Measurements from ENCODE around the gene RAB21.
"Not testable (repeated sequence)": the region's sequence is repeated elsewhere in the genome, so short reads cannot be mapped to it uniquely, and the experiment has no call there.

The RAB21 gene

DNA sequence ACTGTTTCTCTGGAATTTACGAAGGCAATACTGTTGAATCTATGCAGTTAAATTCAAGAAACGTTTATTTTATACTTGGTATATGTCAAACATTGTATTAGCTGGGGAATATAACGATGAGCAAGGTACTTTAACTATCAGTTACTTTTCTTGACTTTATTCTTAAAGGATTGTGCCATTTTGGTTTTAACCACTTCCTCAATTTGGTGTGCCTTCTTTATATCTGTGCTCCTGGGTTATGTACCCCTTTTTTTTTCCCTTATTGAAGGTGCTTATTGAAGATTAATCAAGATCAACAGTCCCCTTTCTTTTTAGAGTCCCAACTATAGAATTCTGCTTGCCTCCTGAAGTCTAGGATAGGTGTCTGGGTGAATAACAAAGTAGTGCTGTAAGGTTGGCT is 5.8 kb downstream of the RAB21 start:
- TF ChIP-seq, protein P1, sequence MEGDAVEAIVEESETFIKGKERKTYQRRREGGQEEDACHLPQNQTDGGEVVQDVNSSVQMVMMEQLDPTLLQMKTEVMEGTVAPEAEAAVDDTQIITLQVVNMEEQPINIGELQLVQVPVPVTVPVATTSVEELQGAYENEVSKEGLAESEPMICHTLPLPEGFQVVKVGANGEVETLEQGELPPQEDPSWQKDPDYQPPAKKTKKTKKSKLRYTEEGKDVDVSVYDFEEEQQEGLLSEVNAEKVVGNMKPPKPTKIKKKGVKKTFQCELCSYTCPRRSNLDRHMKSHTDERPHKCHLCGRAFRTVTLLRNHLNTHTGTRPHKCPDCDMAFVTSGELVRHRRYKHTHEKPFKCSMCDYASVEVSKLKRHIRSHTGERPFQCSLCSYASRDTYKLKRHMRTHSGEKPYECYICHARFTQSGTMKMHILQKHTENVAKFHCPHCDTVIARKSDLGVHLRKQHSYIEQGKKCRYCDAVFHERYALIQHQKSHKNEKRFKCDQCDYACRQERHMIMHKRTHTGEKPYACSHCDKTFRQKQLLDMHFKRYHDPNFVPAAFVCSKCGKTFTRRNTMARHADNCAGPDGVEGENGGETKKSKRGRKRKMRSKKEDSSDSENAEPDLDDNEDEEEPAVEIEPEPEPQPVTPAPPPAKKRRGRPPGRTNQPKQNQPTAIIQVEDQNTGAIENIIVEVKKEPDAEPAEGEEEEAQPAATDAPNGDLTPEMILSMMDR (IDR thresholded peaks at IDR 0.05; ENCODE audit: control extremely low read depth, extremely low read depth, low read depth, missing control alignments): no peak
- no peak for DNase-seq (ENCODE audit: extremely low spot score)
- POLR2A ChIA-PET: no interaction called here
- CTCF ChIA-PET: interaction anchor here (1.1 to 3.6 kb wide), 3 partner anchors 9 to 20 kb away, joined by 3 to 25 read pairs (median 13); no protein-coding TSS in a partner anchor

DNA sequence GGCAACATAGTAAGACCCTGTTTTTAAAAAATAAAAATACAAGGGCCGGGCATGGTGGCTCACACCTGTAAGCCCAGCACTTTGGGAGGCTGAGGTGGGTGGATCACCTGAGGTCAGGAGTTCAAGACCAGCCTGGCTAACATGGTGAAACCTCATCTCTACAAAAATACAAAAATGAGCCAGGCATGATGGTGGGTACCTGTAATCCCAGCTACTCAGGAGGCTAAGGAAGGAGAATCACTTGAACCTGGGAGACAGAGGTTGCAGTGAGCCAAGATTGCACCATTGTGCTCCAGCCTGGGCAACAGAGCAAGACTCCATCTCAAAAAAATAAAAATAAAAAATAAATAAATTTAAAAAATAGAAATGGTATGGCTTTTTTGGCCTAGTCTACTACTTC is 6.7 kb downstream of the RAB21 start:
- DNase-seq (ENCODE audit: extremely low spot score); POLR2A ChIA-PET; CTCF ChIA-PET: not testable (repeated sequence)

DNA sequence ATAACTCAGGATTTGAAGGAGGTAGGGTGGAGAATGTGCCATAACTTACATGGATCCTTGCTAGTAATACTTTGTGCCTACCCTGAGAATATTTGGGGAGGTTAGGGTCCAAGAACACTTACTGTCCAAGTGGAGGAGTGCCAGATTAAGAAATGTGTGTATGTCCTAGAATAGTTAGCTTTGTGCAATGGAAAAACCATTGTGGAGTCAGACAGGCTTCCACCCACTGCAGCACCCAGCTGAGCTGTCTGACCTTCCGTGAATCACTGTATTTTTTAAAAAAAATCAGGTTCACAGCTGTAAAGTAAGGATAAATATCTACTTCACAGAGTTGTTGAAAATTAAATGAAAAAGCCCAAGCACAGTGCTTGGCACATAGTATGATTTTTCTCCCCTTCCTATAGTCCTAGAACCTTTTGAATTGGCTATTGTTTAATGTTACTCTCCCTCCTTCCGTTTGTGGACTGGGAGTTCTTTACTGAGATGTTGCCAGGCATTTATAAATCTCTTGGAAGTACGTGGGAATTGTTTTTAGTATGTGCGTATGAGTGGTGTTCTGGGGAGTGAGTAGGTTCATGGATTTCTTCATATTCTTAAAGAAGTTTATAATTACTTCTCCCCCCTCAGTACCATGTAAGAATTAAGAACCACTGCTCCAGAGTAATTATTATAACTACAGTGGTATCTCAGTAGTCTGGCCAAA is 9.2 kb downstream of the RAB21 start:
- no peak for DNase-seq (ENCODE audit: extremely low spot score)
- ChIA-PET POLR2A (no interaction called here), CTCF (interaction anchor here (0.7 to 1.7 kb wide), 5 partner anchors 8 to 17 kb away, joined by 3 to 4 read pairs (median 3); no protein-coding TSS in a partner anchor)
- TF ChIP-seq, protein P1 (IDR thresholded peaks at IDR 0.05; ENCODE audit: control extremely low read depth, extremely low read depth, low read depth, missing control alignments): no peak

DNA sequence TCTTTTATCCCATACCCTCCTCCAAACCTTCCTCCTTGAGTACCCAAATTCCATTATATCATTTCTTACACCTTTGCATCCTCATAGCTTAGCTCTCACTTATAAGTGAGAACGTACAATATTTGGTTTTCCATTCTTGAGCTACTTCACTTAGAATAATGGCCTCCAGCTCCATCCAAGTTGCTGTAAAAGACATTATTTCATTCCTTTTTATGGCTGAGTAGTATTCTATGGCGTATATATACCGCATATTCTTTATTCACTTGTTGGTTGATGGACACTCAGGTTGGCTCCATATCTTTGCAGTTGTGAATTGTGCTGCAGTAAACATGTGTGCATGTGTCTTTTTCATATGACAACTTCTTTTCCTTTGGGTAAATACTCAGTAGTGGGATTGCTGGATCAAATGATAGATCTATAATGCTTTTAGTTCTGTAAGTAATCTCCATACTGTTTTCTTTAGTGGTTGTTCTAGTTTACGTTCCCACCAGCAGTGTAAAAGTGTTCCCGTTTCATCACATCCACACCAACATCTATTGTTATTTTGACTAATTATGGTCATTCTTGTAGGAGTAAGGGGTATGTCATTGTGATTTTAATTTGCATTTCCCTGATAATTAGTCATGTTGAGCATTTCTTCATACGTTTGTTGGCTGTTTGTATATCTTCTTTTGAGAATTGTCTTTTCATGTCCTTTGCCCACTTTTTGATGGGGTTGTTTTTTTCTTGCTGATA is 10.1 kb downstream of the RAB21 start:
- no peak for DNase-seq (ENCODE audit: extremely low spot score)
- ChIA-PET POLR2A (no interaction called here), CTCF (no interaction called here)
- TF ChIP-seq, protein P1 (IDR thresholded peaks at IDR 0.05; ENCODE audit: control extremely low read depth, extremely low read depth, low read depth, missing control alignments): no peak

DNA sequence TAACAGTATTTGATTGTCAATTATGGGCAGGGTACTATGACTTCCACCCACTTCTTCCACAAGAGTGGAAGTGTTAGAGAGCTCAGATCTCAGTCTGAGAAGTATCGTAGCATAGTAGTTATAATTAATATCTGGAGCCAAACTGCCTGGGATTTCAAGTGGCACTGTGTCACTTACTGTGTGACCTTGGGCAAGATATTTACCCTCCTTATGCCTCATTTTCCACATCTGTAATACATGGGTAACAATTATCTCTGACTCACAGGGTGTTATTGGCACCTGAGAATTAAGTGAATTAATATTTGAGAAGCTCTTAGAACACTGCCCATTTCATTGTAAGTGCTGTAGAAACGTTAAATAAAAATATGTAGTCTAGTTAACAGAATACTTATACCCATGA is 11.5 kb downstream of the RAB21 start:
- ChIA-PET CTCF (interaction anchor here (1.0 to 3.2 kb wide), 7 partner anchors 10 to 140 kb away, joined by 3 to 20 read pairs (median 5); partner anchors contain the start of gene RAB21), POLR2A (no interaction called here)
- TF ChIP-seq, protein P1 (IDR thresholded peaks at IDR 0.05; ENCODE audit: control extremely low read depth, extremely low read depth, low read depth, missing control alignments): no peak
- DNase-seq (ENCODE audit: extremely low spot score): no peak

DNA sequence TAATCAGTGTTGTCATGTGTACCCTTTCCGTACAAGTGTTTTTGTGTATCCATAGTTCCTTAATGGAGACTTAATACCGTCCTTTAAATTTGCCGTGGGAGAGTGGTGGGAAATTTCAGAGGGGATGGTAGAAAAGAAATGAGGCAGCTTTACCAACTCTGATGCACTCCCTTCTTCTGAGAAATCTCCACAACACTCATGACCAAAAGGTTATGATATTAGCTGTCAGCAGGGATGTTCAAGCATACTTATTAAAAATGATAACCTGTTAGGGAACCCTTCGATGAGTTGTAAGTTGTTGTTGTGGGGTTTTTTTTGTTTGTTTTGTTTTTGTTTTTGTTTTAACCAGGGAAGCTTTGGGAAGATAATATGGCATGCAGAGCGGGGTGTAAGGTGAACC is 12.5 kb downstream of the RAB21 start:
- POLR2A ChIA-PET: no interaction called here
- CTCF ChIA-PET: interaction anchor here (0.8 to 3.2 kb wide), 10 partner anchors 8 to 141 kb away, joined by 3 to 20 read pairs (median 3); partner anchors contain the start of gene RAB21
- no peak for DNase-seq (ENCODE audit: extremely low spot score)

More for the DNA sequence above, 12.5 kb downstream of the RAB21 start:
- TF ChIP-seq, protein P1 (IDR thresholded peaks at IDR 0.05; ENCODE audit: control extremely low read depth, extremely low read depth, low read depth, missing control alignments): no peak

All from GM10248 (cell line).